OCI-LY1 (cell line): ENCODE measurements around the gene ZNF480.

Experiments
- EZH2 ChIP-seq: fragments of 200-600 bp; sonication (generic), shearing (Covaris generic); IDR thresholded peaks from 2 replicates; pipeline ENCODE4 v1.8.0; 2017; ENCODE audit warnings: borderline replicate concordance, mixed run types, mild to moderate bottlenecking, antibody characterized with exemption, low read length, moderate library complexity, mixed read lengths
- TF ChIP-seq, protein P1 (sequence below): fragments of 200-600 bp; sonication (generic), shearing (Covaris generic); IDR thresholded peaks from 2 replicates; pipeline ENCODE4 v1.5.1; 2017; ENCODE audit warnings: mild to moderate bottlenecking, antibody characterized with exemption, low read length, moderate library complexity, mixed read lengths

DNA sequence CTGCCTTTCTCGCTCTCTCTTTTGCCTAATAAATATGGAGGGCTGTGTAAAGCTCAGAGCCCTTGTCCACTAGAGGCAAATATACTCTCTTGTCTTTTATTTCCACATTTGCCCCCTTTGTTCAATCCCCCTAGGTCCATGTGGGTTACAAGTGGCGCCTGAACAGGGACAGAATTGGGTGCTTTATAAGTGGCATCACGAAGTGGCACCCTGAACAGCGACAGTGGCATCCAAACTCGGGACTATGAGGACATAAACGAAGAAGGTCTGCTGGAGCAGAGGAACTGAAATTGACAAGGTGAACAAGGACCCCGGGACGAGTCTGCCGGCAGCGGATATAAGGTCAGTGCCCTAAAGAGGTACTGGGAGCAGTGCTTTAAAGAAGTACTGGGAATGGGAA lies 34.8 kb downstream of the ZNF480 start:
- TF ChIP-seq, protein P1, sequence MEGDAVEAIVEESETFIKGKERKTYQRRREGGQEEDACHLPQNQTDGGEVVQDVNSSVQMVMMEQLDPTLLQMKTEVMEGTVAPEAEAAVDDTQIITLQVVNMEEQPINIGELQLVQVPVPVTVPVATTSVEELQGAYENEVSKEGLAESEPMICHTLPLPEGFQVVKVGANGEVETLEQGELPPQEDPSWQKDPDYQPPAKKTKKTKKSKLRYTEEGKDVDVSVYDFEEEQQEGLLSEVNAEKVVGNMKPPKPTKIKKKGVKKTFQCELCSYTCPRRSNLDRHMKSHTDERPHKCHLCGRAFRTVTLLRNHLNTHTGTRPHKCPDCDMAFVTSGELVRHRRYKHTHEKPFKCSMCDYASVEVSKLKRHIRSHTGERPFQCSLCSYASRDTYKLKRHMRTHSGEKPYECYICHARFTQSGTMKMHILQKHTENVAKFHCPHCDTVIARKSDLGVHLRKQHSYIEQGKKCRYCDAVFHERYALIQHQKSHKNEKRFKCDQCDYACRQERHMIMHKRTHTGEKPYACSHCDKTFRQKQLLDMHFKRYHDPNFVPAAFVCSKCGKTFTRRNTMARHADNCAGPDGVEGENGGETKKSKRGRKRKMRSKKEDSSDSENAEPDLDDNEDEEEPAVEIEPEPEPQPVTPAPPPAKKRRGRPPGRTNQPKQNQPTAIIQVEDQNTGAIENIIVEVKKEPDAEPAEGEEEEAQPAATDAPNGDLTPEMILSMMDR: no peak
- no peak for TF ChIP-seq EZH2
